ENCODE measurements around the gene PRKACB. TPM values are rescaled to one million over a fixed set of nuclear protein-coding genes. Genes with fewer than 3 reads are reported as not detected.

Gene PRKACB
- total RNA-seq: 13.1 and 36.5 TPM in 2 replicates

GRCh38 chr1:84143796-84144565 lies at the start of gene PRKACB:
TSS of gene PRKACB (plus strand) at chr1:84144271. CDS start at chr1:84144362, 91 bp downstream.

Small RNA genes lying within 50 kb of the gene (small RNA-seq; reads per million reads assigned to genes)
- gene AL450063.1 (ENCODE audit: low replicate concordance): not detected
- gene RF00410 (ENCODE audit: low replicate concordance): not detected

Other genes with a start within 250 kb of the PRKACB start
- gene TTLL7, start 145.1 kb upstream of the PRKACB start, total RNA-seq: 9.6 and 15.9 TPM in 2 replicates
- gene SAMD13, start 157.4 kb downstream of the PRKACB start, total RNA-seq: 0.14 TPM in 1 of 2 replicates, not detected in the other

Measured in placental pericyte (primary cell).